Fibroblast of pulmonary artery (primary cell): ENCODE data around the gene SLC9A9.

Experiments
- DNase-seq: peaks from one replicate; pipeline ENCODE4 v3.0.0-alpha.2; 2010; ENCODE audit warnings: low read depth
- H3K4me3 ChIP-seq: replicated peaks from 2 replicates; pipeline ENCODE4 v1.5.1; 2011; ENCODE audit warnings: low read depth, mild to moderate bottlenecking, control low read depth, low read length, moderate library complexity
- TF ChIP-seq, protein P1 (sequence below): IDR thresholded peaks from 2 replicates; pipeline ENCODE4 v1.5.1; 2011; ENCODE audit warnings: mild to moderate bottlenecking, control low read depth, low read length, inconsistent platforms; ENCODE audit errors: missing control alignments

The SLC9A9 gene

DNA sequence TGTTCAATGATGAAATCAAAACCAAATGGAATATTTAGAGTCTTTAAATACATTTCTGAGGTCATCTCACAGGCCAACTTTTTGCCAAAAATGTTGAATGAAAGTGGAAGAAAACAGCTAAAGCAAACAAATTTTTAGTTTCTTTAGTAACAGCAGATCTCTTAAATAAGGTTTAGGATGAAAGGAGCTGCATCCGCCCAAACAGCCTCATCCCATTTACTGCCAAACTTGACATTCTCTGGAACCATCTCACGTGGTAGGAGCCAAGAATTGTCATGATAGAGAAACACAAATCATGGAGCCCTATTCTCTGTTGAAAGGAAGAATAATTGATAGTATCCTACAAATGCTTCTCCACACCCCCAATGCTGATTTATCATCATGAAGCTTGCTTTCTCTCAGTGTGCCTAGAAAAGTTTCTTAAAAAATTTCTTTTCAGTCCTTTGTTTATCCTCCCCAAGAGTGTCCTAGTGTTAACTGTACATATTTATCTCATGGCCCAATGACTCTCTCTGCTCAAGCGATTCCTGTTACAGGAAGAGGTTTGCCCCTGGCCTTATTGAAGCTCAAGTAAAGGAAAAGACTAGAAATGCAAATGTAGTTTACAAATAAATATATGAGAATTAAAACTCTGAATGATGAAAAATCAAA, 23.4 kb downstream of the SLC9A9 start:
- DNase-seq = no peak
- TF ChIP-seq, protein P1, sequence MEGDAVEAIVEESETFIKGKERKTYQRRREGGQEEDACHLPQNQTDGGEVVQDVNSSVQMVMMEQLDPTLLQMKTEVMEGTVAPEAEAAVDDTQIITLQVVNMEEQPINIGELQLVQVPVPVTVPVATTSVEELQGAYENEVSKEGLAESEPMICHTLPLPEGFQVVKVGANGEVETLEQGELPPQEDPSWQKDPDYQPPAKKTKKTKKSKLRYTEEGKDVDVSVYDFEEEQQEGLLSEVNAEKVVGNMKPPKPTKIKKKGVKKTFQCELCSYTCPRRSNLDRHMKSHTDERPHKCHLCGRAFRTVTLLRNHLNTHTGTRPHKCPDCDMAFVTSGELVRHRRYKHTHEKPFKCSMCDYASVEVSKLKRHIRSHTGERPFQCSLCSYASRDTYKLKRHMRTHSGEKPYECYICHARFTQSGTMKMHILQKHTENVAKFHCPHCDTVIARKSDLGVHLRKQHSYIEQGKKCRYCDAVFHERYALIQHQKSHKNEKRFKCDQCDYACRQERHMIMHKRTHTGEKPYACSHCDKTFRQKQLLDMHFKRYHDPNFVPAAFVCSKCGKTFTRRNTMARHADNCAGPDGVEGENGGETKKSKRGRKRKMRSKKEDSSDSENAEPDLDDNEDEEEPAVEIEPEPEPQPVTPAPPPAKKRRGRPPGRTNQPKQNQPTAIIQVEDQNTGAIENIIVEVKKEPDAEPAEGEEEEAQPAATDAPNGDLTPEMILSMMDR = no peak
- H3K4me3 ChIP-seq = no peak overlapping the region

- no peak for DNase-seq
- no peak overlapping the region for H3K4me3 ChIP-seq
- TF ChIP-seq, protein P1 = no peak
These were observed 25.5 kb downstream of the SLC9A9 start for GRCh38 chr3:143822798-143823197.

DNA sequence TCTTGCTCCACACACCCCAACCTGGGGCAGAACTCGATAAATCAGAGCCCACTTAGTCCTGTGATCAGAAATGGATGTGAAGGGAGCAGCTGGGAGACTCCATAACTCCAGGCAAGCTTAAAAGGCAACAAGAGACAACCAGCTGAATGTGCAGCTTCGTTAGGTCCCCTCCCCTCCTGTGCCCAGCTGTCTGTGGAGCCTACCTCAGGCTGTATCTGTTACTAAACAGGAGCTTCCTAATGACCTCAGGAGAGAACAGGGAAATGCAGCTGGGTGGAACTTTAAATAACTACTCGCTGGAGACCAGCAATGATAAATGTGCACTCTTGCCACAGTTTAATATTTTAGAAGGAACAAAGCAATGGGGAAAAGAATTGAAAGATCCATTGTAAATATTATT, 25.9 kb downstream of the SLC9A9 start:
- H3K4me3 ChIP-seq = no peak overlapping the region
- TF ChIP-seq, protein P1 = no peak
- DNase-seq = no peak

DNA sequence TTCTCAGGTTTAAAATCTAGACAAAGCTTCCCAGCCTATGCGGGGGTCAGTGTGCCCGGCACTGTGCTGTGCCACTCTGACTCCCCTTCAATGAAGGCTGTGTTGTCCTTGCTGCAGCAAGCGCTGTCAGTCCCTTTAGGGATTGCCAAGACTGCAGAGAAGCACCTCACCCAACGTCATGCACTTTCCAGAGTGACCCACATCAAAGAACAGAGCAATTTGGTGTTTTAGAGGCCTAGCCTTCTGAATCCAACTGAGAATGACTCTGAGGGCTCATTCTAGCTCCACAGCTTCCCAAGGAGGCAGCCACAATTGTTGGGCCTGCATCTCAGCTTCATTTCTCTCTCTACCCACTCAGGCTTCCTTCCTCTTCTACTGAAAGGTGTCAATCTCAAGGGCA, 26.4 kb downstream of the SLC9A9 start:
- TF ChIP-seq, protein P1 = no peak
- DNase-seq = no peak

DNA sequence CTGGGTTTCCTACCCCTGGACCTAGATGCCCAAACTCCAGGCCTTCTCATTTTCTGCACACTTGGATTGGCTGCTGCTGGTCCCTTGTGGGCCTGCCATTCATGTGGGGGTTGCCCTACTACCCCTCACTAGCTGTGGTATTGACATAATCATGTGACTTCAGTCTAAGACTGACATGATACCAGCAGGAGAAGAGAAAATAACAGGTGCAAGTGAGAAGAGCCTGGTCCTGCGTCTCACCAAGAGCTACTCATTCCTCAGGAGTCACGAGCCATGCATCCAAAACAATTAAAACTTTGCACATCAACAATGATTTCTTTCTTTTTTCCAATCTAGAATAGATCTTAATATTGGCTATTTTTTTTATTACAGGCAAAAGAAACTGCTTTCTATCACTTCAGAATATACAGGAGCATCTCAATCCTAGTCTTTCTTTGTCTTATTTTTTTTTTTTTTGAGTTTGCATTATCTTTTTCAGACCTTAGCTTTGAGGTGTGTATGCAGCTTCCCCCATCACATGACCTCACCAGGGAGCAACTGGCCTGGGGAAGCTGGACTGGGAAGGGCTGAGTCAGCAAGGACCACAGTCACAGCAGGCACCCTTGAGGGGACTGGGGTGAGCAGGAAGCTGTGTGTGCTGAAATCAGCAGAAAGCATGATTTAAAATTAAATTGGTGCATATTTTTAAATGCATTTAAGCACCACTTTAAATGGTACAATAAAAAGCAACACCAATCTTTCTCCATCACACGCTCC, 27.6 kb downstream of the SLC9A9 start:
- TF ChIP-seq, protein P1 = no peak
- H3K4me3 ChIP-seq = no peak overlapping the region
- DNase-seq = no peak

More for the DNA sequence above, 26.4 kb downstream of the SLC9A9 start:
- no peak overlapping the region for H3K4me3 ChIP-seq

GRCh38 chr3:143819890-143820289, 28.4 kb downstream of the SLC9A9 start:
- H3K4me3 ChIP-seq = no peak overlapping the region
- DNase-seq = no peak
- TF ChIP-seq, protein P1 = no peak
